Measurements from ENCODE around the gene SYNDIG1L.

DNA sequence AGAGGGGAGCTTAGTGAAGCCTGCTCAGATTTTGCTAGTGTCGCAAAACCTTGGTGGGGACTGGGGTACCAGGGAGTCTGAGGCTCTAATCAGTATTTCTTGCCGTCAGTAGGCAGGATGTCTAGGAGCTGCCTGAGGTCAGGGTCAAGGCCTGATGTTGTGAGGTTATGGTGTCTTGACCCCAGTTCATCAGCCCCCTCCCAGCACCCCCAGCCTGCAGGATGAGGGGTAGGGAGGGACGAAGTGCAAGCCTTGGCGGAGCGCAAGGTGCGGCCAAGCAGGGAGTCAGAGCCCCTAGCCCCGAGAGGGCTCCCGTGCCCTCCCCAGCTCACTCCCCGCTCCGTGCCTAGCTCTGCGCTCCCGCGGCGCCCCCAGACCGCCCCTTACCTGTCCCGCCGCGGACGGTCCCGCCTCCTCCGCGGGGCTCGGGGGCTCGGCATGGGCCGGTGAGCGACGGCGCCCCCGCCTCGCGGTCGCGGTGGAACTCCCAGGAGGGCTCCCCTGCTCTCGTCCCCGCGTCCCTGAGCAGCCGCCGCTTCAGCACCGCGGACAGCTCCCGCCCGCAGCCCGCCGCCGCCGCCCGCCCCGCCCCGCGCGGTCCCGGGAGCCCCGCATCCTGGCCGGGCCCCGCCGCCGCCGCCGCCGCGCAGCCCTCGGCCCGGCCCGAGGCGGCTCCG is 347 bp downstream of the SYNDIG1L start:
- TF ChIP-seq, protein P1, sequence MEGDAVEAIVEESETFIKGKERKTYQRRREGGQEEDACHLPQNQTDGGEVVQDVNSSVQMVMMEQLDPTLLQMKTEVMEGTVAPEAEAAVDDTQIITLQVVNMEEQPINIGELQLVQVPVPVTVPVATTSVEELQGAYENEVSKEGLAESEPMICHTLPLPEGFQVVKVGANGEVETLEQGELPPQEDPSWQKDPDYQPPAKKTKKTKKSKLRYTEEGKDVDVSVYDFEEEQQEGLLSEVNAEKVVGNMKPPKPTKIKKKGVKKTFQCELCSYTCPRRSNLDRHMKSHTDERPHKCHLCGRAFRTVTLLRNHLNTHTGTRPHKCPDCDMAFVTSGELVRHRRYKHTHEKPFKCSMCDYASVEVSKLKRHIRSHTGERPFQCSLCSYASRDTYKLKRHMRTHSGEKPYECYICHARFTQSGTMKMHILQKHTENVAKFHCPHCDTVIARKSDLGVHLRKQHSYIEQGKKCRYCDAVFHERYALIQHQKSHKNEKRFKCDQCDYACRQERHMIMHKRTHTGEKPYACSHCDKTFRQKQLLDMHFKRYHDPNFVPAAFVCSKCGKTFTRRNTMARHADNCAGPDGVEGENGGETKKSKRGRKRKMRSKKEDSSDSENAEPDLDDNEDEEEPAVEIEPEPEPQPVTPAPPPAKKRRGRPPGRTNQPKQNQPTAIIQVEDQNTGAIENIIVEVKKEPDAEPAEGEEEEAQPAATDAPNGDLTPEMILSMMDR (conservative IDR thresholded peaks at IDR 0.05), result no peak
- no peak for TF ChIP-seq ZFX (IDR thresholded peaks at IDR 0.05)
